Ishikawa (cell line): ENCODE data around the gene AKR1B15.

Experiments
- CEBPB ChIP-seq: IDR thresholded peaks from 2 replicates; pipeline ENCODE4 v1.6.1; 2012
- EGR1 ChIP-seq: IDR thresholded peaks from 2 replicates; pipeline ENCODE4 v1.6.1; 2012
- EP300 ChIP-seq: IDR thresholded peaks from 2 replicates; pipeline ENCODE4 v1.6.1; 2012; ENCODE audit warnings: borderline replicate concordance
- MAX ChIP-seq: IDR thresholded peaks from 2 replicates; pipeline ENCODE4 v1.6.1; 2012
- RAD21 ChIP-seq: IDR thresholded peaks from 2 replicates; pipeline ENCODE4 v1.6.1; 2012; ENCODE audit warnings: low read depth
- REST ChIP-seq: IDR thresholded peaks from 2 replicates; pipeline ENCODE4 v1.6.1; 2012; ENCODE audit warnings: low read depth, mild to moderate bottlenecking
- TCF12 ChIP-seq: IDR thresholded peaks from 2 replicates; pipeline ENCODE4 v1.6.1; 2012; ENCODE audit warnings: low read depth
- TEAD4 ChIP-seq: IDR thresholded peaks from 2 replicates; pipeline ENCODE4 v1.6.1; 2012
- YY1 ChIP-seq: IDR thresholded peaks from 2 replicates; pipeline ENCODE4 v1.6.1; 2012; ENCODE audit warnings: low read depth
- ZBTB7A ChIP-seq: IDR thresholded peaks from 2 replicates; pipeline ENCODE4 v1.6.1; 2012; ENCODE audit warnings: low read depth

GRCh38 chr7:134627109-134627774 is 78.3 kb downstream of the AKR1B15 start:
- TF ChIP-seq RAD21: no peak
- no peak for TF ChIP-seq EP300
- no peak for TF ChIP-seq YY1
- TF ChIP-seq CEBPB: no peak
- TF ChIP-seq TCF12: no peak
- no peak for TF ChIP-seq ZBTB7A
- no peak for TF ChIP-seq REST
- TF ChIP-seq TEAD4: no peak
- no peak for TF ChIP-seq MAX
- no peak for TF ChIP-seq EGR1
